SK-N-SH (cell line): ENCODE data around the gene SERPINH1. TPM values are rescaled to one million over a fixed set of nuclear protein-coding genes. Genes with fewer than 3 reads are reported as not detected.

Source experiments
- CTCF ChIA-PET: fragments of 300-600, 350-600 bp; formaldehyde crosslinking; extraction: SDS; loops from one replicate; lab custom pipeline; 2021; lab: Yijun Ruan, JAX
- POLR2A ChIA-PET: fragments of 350-600 bp; sonication (Branson Sonifier 250); formaldehyde crosslinking; extraction: SDS; loops from one replicate; lab custom pipeline; 2020; ENCODE audit warnings: antibody characterized with exemption, inconsistent platforms; lab: Yijun Ruan, JAX
- DNase-seq: peaks from one replicate; pipeline ENCODE4 v3.0.0; 2012
- H2AFZ ChIP-seq: fragments of 200-600 bp; sonication (generic); 2 replicates; pipeline ENCODE4 v1.8.1; 2016; ENCODE audit warnings: antibody characterized with exemption, mild to moderate bottlenecking, low read depth
- H3F3A ChIP-seq: fragments of 200-600 bp; sonication (generic); replicated peaks from 2 replicates; pipeline ENCODE3; 2016; ENCODE audit warnings: antibody characterized with exemption, mild to moderate bottlenecking; ENCODE audit not compliant: insufficient read depth
- H3K27ac ChIP-seq, 2 experiments: fragments of 200-500 bp in 1 of 2; fragments of 200-600 bp in 1 of 2; sonication (Bioruptor generic) in 1 of 2; sonication (generic), shearing (Covaris generic) in 1 of 2; 2 replicates each; pipeline versions ENCODE4 v1.5.1 to v1.6.1; 2014 to 2016; ENCODE audit warnings: low read depth in 2 of 2, inconsistent platforms in 1 of 2, low read length in 1 of 2, mild to moderate bottlenecking in 1 of 2, mixed read lengths in 1 of 2
- H3K27me3 ChIP-seq: fragments of 200-600 bp; sonication (generic), shearing (Covaris generic); 2 replicates; pipeline ENCODE4 v1.6.1; 2016; ENCODE audit warnings: mixed run types; ENCODE audit not compliant: insufficient read depth
- H3K36me3 ChIP-seq, 2 experiments: fragments of 200-500 bp in 1 of 2; fragments of 200-600 bp in 1 of 2; sonication (Bioruptor generic) in 1 of 2; sonication (generic) in 1 of 2; replicated peaks in 1 of 2; 2 replicates each; pipeline versions ENCODE3 to v1.5.1; 2014 to 2016; ENCODE audit warnings: low read length in 1 of 2, mild to moderate bottlenecking in 1 of 2; ENCODE audit not compliant: insufficient read depth in 2 of 2, control insufficient read depth in 1 of 2
- H3K4me1 ChIP-seq, 2 experiments: fragments of 200-500 bp in 1 of 2; fragments of 200-600 bp in 1 of 2; sonication (Bioruptor generic) in 1 of 2; sonication (generic), shearing (Covaris generic) in 1 of 2; 2 replicates each; pipeline versions ENCODE4 v1.5.1 to v1.6.1; 2014 to 2016; ENCODE audit warnings: low read depth in 1 of 2, low read length in 1 of 2, mixed run types in 1 of 2; ENCODE audit not compliant: insufficient read depth in 2 of 2, control insufficient read depth in 1 of 2
- H3K4me2 ChIP-seq: fragments of 200-600 bp; sonication (generic), shearing (Covaris generic); 2 replicates; pipeline ENCODE4 v1.6.1; 2017; ENCODE audit warnings: mixed run types
- H3K4me3 ChIP-seq, 2 experiments: fragments of 200-500 bp in 1 of 2; fragments of 200-600 bp in 1 of 2; sonication (Bioruptor generic) in 1 of 2; sonication (generic), shearing (Covaris generic) in 1 of 2; 2 replicates each; pipeline versions ENCODE4 v1.5.1 to v1.8.1; 2014 to 2016; ENCODE audit warnings: low read depth in 2 of 2, inconsistent platforms in 1 of 2, low read length in 1 of 2, mild to moderate bottlenecking in 1 of 2, mixed read lengths in 1 of 2, moderate library complexity in 1 of 2
- H3K79me2 ChIP-seq: fragments of 200-600 bp; sonication (generic); 2 replicates; pipeline ENCODE4 v1.8.1; 2017; ENCODE audit warnings: mild to moderate bottlenecking; ENCODE audit not compliant: insufficient read depth
- H3K9ac ChIP-seq: fragments of 200-600 bp; sonication (generic); 2 replicates; pipeline ENCODE4 v1.6.1; 2017; ENCODE audit warnings: mixed run types
- H3K9me2 ChIP-seq: fragments of 200-600 bp; sonication (generic); 2 replicates; pipeline ENCODE4 v1.6.1; 2017; ENCODE audit warnings: mixed run types
- H3K9me3 ChIP-seq: fragments of 200-600 bp; sonication (generic); 2 replicates; pipeline ENCODE4 v1.6.1; 2017; ENCODE audit warnings: mixed run types, mild to moderate bottlenecking, moderate library complexity
- H4K20me1 ChIP-seq: fragments of 200-600 bp; sonication (generic); 2 replicates; pipeline ENCODE4 v1.6.1; 2017; ENCODE audit warnings: mild to moderate bottlenecking, mixed run types; ENCODE audit not compliant: insufficient read depth
- CTCF ChIP-seq: fragments of 200-600 bp; sonication (generic); IDR thresholded peaks from 2 replicates; pipeline ENCODE4 v1.6.1; 2017; ENCODE audit warnings: antibody characterized with exemption, mild to moderate bottlenecking, moderate library complexity
- MAX ChIP-seq: IDR thresholded peaks from 2 replicates; pipeline ENCODE4 v1.4.0; 2012; ENCODE audit warnings: low read depth
- TAF1 ChIP-seq: IDR thresholded peaks from 2 replicates; pipeline ENCODE4 v1.6.1; 2012; ENCODE audit warnings: low read depth, mild to moderate bottlenecking, low read length, moderate library complexity, borderline replicate concordance
- ZBTB33 ChIP-seq: IDR thresholded peaks from 2 replicates; pipeline ENCODE4 v1.4.0; 2012; ENCODE audit warnings: low read depth, borderline replicate concordance
- WGBS: methylation state at CpG from one replicate; pipeline ENCODE4 v1.1.6; 2017; ENCODE audit warnings: low lambda C conversion rate; 5-methylcytosine and 5-hydroxymethylcytosine counted together
- polyA plus RNA-seq, 3 experiments: library from polyadenylated mRNA; depleted of rRNA; stranded (reverse); fragments of >200 nt; gene quantifications; 2 replicates each; pipeline ENCODE4 v1.2.3, GENCODE V29; 2012

SERPINH1 gene
- polyA plus RNA-seq, 1 of the 3 experiments (the other 2 are of a cell fraction), result 293 TPM

GRCh38 chr11:75563501-75563977 is 1.5 kb downstream of the SERPINH1 start:
- Histone ChIP-seq H3K36me3 (peaks cover 17 to 36% of the 10 kb centered on the region in 2 experiments), H2AFZ (no peak overlapping the region), H3K4me2 (peak overlapping the region; percentile 87), H3K9me2 (no peaks in the 10 kb centered on the region), H3K9ac (peak overlapping the region; percentile 97), H3K27ac (peak overlapping the region; percentile 92 to 98), H4K20me1 (peaks cover 48% of the 10 kb centered on the region), H3K4me3 (peak overlapping the region; percentile 77 to 89), H3K27me3 (no peaks in the 10 kb centered on the region), H3K4me1 (peaks cover 35 to 47% of the 10 kb centered on the region in 2 experiments), H3F3A (peaks cover 28% of the 10 kb centered on the region), H3K79me2 (peaks cover 63% of the 10 kb centered on the region), H3K9me3 (no peaks in the 10 kb centered on the region)
- 38% methylated on average over 5 of the region's 5 CpGs for WGBS
- ChIA-PET CTCF (interaction anchor here (0.6 to 6.3 kb wide), 4 partner anchors 12 to 48 kb away, joined by 3 to 45 read pairs (median 6); no protein-coding TSS in a partner anchor), POLR2A (interaction anchor here (2.2 to 3.8 kb wide), 3 partner anchors 9 to 20 kb away, joined by 12 to 17 read pairs (median 16); no protein-coding TSS in a partner anchor)
- no peak for TF ChIP-seq TAF1
- TF ChIP-seq ZBTB33, result 0 out of 2 replicates have a peak, but pooled peaks have one; percentile 1
- no peak for DNase-seq

GRCh38 chr11:75563978-75564552 is 2.0 kb downstream of the SERPINH1 start:
- POLR2A ChIA-PET, result interaction anchor here (2.5 to 3.8 kb wide), 2 partner anchors 10 kb away, joined by 12 to 16 read pairs; no protein-coding TSS in a partner anchor
- DNase-seq, result no peak
- Histone ChIP-seq H3F3A (peaks cover 28% of the 10 kb centered on the region), H4K20me1 (peaks cover 53% of the 10 kb centered on the region), H3K79me2 (peaks cover 66% of the 10 kb centered on the region), H3K9me2 (no peaks in the 10 kb centered on the region), H3K27me3 (no peaks in the 10 kb centered on the region), H3K4me2 (peak overlapping the region; percentile 87), H3K9me3 (no peaks in the 10 kb centered on the region), H2AFZ (no peak overlapping the region), H3K4me1 (peaks cover 30 to 41% of the 10 kb centered on the region in 2 experiments), H3K9ac (peak overlapping the region; percentile 97)
- CTCF ChIA-PET, result interaction anchor here (0.6 to 6.3 kb wide), 5 partner anchors 11 to 48 kb away, joined by 3 to 45 read pairs (median 5); no protein-coding TSS in a partner anchor
- TF ChIP-seq CTCF (peak; percentile 33), MAX (no peak), ZBTB33 (0 out of 2 replicates have a peak, but pooled peaks have one; percentile 11)
- TF ChIP-seq, all 33 proteins: peak for 2
- Histone ChIP-seq H3K4me3 (peak overlapping the region; percentile 77 to 89), H3K27ac (peak overlapping the region; percentile 92 to 98), H3K36me3 (peaks cover 22 to 42% of the 10 kb centered on the region in 2 experiments)
- WGBS, result 64% methylated on average over 6 of the region's 9 CpGs
